GM21619 (cell line): ENCODE results near the gene MET.
"Not testable (repeated sequence)": the region's sequence is repeated elsewhere in the genome, so short reads cannot be mapped to it uniquely, and the experiment has no call there.

Source experiments
- ATAC-seq: cut with Tn5 transposase; IDR thresholded peaks from one replicate; pipeline ENCODE4 v1.9.1; 2021; ENCODE audit not compliant: unreplicated experiment

MET gene

DNA sequence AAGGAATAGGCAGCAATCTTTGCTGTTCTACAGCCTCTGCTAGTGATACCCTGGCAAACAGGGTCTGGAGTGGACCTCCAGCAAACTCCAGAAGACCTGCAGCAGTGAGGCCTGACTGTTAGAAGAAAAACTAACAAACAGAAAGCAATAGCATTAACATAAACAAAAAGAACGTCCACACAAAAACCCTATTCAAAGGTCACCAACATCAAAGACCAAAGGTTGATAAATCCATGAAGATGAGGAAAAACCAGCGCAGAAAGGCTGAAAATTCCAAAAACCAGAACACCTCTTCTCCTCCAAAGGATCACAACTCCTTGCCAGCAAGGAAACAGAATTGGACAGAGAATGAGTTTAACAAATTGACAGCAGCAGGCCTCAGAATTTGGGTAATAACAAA, 71.8 kb downstream of the MET start:
- not testable (repeated sequence) for ATAC-seq

DNA sequence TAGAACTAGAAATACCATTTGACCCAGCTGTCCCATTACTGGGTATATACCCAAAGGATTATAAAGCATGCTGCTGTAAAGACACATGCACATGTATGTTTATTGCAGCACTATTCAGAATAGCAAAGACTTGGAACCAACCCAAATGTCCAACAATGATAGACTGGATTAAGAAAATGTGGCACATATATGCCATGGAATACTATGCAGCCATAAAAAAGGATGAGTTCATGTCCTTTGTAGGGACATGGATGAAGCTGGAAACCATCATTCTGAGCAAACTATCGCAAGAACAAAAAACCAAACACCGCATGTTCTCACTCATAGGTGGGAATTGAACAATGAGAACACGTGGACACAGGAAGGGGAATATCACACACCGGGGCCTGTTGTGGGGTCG, 74.4 kb downstream of the MET start:
- not testable (repeated sequence) for ATAC-seq

DNA sequence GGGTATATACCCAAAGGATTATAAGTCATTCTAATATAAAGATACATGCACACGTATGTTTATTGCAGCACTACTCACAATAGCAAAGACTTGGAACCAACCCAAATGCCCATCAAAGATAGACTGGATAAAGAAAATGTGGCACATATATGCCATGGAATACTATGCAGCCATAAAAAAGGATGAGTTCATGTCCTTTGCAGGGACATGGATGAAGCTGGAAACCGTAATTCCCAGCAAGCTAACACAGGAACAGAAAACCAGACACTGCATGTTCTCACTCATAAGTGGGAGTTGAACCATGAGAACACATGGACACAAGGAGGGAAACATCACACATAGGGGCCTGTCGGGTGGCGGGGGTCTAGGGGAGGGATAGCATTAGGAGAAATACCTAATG, 79.1 kb downstream of the MET start:
- ATAC-seq = not testable (repeated sequence)

DNA sequence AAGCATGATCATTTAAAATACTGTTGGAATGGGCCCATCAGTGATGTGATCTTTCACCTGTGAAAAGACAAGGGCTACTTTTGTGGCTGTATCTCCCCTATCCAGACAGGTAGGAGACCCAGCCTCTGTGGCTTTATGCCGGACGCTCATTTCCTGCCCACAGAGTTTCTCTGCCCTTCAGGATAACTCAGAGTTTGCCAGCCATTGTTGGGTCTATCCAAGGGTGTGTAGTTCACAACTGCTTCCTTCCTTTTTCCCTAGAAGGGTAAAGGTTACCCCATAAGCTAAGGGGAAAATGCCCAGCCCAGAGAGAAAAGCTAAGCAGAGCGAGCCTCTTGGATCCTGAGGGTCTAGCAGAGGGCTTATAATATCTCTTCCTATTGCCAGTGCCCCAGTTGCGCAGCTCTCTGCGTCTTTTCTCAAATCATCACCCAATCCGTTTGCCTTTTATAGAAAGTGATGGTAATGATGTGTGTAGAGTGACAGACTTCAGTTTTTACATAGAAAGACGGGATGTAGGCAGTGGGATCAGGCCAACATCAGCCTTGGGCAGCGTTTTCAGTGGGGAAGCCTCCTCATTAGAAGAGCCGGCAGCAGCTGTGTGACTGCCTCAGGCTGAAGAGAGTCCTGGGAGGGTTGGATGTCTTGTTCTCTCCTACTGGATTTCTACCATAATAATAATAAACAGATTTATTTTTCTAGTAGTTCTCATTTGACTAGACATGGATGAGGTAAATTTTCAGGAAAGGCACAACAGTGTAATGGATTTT, 80.5 kb downstream of the MET start:
- ATAC-seq = no peak

DNA sequence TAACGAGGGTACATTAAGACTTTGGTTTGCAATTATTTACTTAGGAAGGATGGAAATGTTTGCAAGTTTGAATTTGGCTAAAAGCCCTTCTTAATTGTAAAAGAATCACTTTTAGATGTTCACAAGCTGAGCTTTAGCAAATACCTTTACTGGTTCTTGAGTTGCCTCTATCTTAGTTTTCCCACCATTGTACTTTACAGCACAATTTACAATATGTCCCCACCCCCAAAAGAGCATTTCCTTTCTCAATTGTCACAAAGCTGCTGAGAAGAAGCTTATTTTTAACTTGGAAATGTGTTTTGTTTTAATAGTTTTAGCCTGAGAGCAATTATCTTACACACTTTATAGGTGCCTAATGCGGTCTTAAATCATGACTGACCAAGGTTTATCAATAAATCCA, 81.1 kb downstream of the MET start:
- ATAC-seq = no peak

DNA sequence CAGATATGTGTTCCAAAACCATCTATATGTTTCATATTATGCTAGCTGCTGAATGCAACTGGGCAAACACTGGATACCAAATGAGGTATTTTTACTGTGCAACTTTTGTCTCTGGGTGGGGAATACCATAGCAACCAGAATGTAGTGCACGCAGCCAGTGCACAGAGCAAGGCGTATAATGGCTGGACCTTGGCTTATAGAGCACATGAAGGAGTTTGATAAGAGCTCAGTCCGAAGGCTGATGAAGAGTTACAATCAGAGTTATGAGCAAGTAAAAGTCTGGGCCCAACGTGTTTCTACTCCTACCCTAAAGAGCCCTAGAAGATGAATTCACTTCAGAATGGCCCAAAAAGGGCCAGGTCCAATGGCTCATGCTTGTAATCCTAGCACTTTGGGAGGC, 82.2 kb downstream of the MET start:
- ATAC-seq = no peak

DNA sequence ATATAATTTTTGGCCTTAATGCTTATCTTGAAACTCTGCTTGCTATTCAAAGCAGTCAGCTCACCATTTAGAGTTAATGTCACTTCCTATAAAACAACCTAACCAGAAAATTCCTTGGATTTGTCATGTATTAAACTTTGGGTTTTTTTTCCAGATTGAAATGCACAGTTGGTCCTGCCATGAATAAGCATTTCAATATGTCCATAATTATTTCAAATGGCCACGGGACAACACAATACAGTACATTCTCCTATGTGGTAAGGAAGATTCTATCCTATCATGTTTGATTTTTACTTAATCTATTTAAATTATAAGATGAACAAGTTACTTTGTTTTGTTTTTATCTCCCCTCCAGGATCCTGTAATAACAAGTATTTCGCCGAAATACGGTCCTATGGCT, 85.3 kb downstream of the MET start:
- ATAC-seq = no peak

DNA sequence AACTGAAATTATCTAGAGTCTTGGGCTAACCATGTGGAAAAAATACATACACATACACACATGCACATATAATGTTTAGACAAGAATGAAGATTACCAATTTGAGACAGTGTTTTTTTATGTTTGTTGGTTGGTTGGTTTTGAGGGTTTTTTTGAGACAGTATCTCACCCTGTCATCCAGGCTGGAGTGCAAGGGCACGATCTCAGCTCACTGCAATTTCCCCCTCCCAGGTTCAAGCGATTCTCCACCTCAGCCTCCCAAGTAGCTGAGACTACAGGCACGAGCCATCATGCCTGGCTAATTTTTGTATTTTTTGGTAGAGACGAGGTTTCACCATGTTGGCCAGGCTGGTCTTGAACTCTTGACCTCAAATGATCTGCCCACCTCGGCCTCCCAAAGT, 87.6 kb downstream of the MET start:
- not testable (repeated sequence) for ATAC-seq

DNA sequence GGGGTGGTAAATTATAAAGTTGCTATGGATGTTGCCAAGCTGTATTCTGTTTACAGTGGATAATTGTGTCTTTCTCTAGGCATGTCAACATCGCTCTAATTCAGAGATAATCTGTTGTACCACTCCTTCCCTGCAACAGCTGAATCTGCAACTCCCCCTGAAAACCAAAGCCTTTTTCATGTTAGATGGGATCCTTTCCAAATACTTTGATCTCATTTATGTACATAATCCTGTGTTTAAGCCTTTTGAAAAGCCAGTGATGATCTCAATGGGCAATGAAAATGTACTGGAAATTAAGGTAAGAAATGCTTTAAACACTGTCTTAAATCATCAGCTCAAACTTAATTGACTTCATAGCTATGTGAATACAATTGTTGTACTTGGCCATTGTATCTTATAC, 91.0 kb downstream of the MET start:
- ATAC-seq = no peak

DNA sequence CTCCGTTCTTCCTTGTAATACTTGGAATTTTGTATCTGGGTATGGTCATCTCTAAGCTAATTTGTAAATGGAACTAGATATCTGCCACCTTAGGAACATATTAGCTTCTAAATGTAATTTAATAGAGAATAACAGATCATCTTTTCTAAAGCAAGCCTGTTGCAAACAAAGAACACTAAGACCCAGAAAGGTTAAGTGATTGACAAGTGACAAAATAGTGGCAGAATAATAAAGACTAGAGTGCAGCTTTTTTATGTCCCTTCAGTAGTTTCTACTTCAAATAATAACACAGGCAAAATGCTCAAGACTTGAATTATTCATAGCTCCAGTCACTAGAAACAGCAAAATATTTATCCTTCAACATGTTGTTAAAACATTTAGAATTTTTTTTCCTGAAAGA, 91.7 kb downstream of the MET start:
- ATAC-seq = no peak

DNA sequence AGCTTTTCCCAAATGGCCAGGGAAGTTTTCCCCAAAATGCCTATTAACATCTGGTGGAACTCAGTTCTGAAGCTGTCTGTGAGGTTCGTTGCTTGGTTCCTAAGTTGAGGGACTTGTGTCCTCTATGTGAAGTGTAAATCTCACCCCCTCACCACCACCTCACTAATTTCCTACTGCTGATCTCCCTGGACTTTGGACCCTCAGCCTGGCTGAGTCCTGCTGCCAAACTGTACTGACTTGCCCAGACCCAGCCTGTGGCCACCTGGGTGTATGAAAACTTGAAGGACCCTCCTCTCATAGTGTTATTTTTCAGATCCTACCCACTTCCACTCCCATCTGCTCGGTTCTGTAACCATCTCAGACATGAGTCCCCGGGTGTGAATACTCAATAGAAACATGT, 94.9 kb downstream of the MET start:
- ATAC-seq = no peak

DNA sequence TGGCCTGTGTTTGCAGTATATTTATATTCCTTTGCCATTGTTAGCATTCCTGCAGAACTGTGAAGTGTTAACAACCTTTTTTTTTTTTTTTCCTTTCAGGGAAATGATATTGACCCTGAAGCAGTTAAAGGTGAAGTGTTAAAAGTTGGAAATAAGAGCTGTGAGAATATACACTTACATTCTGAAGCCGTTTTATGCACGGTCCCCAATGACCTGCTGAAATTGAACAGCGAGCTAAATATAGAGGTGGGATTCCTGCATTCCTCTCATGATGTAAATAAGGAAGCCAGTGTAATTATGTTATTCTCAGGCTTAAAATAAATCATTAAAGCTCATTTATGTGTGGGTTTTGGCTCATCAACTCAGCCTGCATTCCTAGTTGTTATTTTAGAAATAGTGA, 97.5 kb downstream of the MET start:
- ATAC-seq = no peak

DNA sequence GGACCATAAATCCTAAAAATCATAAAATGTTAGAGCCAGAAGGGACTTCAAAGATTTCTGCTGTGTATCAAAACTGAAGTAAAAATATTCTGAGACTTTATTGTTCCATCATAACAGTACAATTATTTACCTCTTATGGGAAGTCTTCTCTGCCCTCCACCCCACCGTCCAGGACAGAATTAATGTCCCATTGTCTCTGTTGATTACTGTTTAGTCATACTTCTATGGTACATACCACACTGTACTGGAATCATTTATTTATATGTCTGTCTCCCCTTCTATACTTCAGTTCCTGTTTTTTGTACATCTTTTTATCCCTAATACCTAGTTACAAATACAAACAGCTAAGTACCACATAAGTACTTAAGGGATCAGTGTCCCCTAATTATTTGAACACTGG, 98.9 kb downstream of the MET start:
- no peak for ATAC-seq

DNA sequence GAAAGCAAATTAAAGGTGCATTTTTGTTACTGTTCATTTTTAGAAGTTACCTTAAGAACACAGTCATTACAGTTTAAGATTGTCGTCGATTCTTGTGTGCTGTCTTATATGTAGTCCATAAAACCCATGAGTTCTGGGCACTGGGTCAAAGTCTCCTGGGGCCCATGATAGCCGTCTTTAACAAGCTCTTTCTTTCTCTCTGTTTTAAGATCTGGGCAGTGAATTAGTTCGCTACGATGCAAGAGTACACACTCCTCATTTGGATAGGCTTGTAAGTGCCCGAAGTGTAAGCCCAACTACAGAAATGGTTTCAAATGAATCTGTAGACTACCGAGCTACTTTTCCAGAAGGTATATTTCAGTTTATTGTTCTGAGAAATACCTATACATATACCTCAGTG, 99.6 kb downstream of the MET start:
- ATAC-seq = no peak

DNA sequence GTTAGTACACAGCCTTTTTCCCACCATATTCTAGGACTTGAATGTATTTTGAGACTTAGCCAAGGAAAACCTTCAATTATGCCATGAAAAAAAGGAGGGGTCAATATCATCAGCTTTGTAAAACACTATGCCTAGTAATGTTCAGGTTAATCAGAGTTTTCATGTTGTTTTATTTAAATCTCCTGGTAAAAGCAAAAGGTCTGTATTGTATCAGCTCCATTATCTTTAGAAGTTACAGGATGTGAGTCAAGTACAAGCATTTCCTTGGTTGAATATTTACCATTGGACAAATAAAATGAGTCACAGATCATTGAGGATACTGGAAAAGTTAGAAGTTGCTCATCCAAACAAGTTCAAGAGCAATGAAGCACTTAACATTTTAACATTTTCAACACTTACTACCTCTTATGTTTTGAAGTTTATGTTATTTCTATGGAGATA, 100.4 kb downstream of the MET start:
- ATAC-seq = no peak

DNA sequence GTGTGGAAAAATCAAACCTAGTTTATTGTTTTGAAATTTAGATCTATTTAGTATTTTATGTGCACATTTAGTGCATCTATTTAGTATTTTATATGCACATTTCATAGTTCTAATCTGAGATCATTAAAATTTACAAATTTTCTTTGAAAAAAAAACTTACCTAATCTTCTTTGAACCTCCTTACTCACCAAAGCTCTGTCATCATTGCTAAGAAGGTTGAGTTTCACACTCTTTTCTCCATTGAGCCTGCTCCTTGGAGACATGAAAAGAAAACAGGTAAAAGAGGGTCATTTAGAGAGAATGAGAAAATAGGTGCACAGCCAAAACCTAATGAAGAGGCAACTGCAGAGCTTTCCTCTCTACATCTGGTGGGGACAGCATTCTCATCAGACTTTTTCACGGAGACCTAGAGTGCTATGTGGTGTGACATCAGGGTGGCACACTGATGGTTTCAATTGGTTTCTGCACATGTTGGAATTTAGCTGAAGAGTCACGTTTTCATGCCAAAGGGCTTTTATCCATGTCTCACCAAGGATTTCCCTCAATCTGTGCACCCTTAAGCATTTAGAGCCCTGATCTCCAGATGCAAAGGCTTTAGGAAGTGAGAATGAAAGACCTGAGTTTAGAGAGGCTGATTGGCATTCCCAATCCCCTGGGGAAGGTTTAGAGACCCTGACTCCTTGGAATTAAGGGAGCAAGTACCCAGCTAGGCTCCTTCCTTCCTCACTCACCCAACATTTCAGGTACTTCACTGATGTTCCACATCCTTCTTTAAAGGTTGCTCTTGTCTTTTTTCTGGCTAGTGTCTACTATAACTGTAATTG, 101.1 kb downstream of the MET start:
- no peak for ATAC-seq

DNA sequence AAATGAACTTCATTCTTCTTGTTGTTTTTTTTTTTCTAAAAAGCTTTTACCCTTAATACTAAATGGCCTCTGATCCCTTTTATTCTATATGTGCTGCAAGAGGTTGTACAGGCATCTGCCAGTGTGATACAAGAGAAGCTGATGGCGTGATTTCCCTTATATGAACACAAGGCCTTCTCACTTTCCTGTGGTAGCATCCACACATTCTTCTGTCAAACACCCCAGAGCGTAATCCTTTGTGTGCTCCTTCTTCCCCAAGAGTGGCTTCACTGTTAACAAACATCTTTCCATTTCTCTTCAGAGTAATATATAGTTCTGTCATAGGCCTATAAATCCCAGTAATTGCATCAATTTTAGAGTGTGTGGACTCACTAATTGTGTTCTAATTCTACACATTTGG, 104.0 kb downstream of the MET start:
- ATAC-seq = no peak

DNA sequence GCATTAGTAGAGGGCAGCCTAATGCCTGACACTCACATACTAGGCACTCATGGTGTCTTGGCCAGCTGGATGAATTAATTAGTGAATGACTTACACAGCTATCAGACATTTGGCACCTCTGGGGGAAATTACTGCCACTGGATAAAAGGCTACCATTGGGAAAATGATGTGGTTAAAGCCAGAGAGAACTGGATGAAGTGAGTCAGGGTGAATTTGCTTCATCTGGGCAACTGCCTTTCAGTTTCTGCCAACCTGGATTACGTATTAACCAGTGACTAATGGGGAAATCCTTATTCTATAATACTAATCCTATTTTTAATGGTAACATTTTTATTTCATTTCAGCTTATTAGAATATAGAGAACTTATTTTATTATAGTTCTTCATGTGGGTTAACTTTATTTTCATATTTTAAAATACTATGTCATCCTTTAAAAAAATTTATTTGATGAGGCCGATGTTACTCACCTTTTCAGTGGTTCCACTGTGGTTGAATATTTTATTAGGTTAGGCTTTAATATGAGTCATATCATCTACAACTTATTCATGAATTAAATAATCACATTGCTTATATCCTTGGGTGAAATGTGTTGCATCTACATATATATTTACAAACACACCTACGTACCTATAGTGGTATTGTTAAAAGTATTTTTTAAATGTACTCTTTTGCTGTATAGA, 104.8 kb downstream of the MET start:
- peak; percentile 64 for ATAC-seq

DNA sequence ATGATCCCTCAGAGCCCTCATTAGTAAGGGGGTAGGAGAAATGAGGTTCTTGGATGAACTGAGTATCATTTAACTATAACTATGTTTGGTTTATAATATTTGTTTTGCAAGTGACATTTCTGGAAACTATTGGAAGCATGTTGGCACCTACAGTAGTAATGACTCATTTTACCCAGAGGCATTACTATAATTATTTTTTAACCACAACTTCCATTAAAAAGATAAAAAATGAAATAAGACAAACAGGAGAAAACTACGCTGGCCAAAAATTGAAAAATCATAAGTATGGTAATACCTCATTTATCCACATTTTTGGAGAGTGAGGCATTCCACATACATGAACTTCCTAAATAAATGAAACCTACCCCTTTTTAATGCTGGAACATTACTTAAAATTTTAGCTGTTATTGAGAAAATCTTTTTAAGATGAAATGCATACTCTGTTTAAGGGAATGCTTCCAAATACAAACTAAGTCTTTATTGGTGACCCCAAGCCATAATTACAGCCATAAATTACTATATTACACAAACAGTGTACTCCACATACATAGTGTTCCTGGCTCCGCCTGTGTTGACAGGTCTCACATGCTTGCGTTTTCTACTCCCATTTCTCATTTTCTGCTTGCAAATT, 105.8 kb downstream of the MET start:
- ATAC-seq = no peak

DNA sequence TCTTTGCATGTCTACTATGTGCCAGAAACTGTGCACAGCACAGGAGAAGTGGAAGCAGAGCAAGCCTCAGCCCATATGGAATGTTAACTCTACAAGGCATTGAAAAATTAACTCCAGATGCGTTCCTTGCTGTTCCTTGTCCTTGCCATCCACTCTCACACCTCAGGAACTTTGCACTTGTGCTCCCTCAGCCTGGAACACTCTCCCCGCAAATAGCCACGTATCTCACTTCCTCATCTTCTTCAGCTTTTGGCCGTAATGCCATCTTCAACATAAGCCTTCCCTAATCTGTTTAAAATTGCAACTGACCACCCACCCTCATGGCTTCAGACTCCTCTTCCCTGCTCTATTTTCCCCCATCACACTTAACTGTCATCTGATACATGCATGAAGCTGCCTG, 107.2 kb downstream of the MET start:
- no peak for ATAC-seq

DNA sequence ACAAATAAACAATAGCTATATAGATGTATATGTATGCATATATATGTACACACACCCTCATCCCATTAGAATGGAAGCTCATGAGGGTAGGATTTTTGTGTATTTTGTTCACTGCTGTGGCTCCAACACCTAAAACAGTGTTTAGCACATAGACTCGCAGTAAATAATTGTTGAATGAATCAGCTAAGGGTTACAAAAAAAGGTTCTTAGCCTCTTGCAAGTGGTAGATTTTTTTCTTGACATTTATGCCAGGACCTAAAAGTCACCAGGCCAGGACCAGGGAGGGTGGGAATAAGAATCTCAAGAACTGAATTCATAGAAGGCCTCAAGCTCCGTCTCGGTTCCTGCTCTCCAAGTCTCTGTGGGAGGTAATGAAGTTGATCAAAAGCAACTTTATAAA, 107.9 kb downstream of the MET start:
- ATAC-seq = no peak
